GM23338 (cell line): ENCODE data around the gene CIB1. TPM values are rescaled to one million over a fixed set of nuclear protein-coding genes. Genes with fewer than 3 reads are reported as not detected.
A peak's percentile ranks its signal among the peaks of the same experiment; 100 is the strongest.

Experiments
- ATAC-seq: fragments of 200-7000 bp; cut with Tn5 transposase; 3 replicates; pipeline ENCODE4 v1.9.1; 2020
- DNase-seq: peaks from one replicate; pipeline ENCODE4 v3.0.0-alpha.2; 2015; ENCODE audit warnings: low spot score
- H2AFZ ChIP-seq: fragments of 200-600 bp; sonication (generic); 2 replicates; pipeline ENCODE4 v1.8.0; 2016; ENCODE audit warnings: antibody characterized with exemption, mild to moderate bottlenecking, moderate library complexity
- H3F3A ChIP-seq: fragments of 200-600 bp; sonication (generic); replicated peaks from 2 replicates; pipeline ENCODE4 v1.8.0; 2017; ENCODE audit warnings: antibody characterized with exemption, mixed run types, low read depth
- H3K27ac ChIP-seq: fragments of 200-600 bp; sonication (generic); 2 replicates; pipeline ENCODE4 v1.6.1; 2016; ENCODE audit warnings: low read depth
- H3K27me3 ChIP-seq: fragments of 200-600 bp; sonication (generic); 2 replicates; pipeline ENCODE4 v1.8.0; 2016; ENCODE audit warnings: mild to moderate bottlenecking, mixed run types, moderate library complexity; ENCODE audit not compliant: insufficient read depth
- H3K36me3 ChIP-seq: fragments of 200-600 bp; sonication (generic); 2 replicates; pipeline ENCODE4 v1.8.0; 2016; ENCODE audit warnings: mild to moderate bottlenecking; ENCODE audit not compliant: insufficient read depth
- H3K4me1 ChIP-seq: fragments of 200-600 bp; sonication (generic); 2 replicates; pipeline ENCODE4 v1.8.0; 2016; ENCODE audit warnings: mild to moderate bottlenecking, moderate library complexity; ENCODE audit not compliant: insufficient read depth
- H3K4me2 ChIP-seq: fragments of 200-600 bp; sonication (generic); 2 replicates; pipeline ENCODE4 v1.7.1; 2017; ENCODE audit warnings: mixed run types
- H3K4me3 ChIP-seq: fragments of 200-600 bp; sonication (generic); 2 replicates; pipeline ENCODE4 v1.6.1; 2016; ENCODE audit warnings: mixed run types
- H3K79me2 ChIP-seq: fragments of 200-600 bp; sonication (generic); replicated peaks from 2 replicates; pipeline ENCODE4 v1.8.0; 2017; ENCODE audit warnings: mild to moderate bottlenecking; ENCODE audit not compliant: insufficient read depth
- H3K9me2 ChIP-seq: fragments of 200-600 bp; sonication (generic); 2 replicates; pipeline ENCODE4 v1.8.0; 2017; ENCODE audit not compliant: insufficient read depth
- H4K20me1 ChIP-seq: fragments of 200-600 bp; sonication (generic); replicated peaks from 2 replicates; pipeline ENCODE4 v1.8.0; 2017; ENCODE audit warnings: mild to moderate bottlenecking; ENCODE audit not compliant: insufficient read depth
- H3K27ac Mint-ChIP-seq: 2 replicates; pipeline ENCODE4 v1.8.0; 2020; ENCODE audit warnings: inconsistent platforms, mild to moderate bottlenecking, moderate library complexity, mixed read lengths
- H3K27me3 Mint-ChIP-seq: 3 replicates; pipeline ENCODE4 v1.8.0; 2022; ENCODE audit warnings: low read depth, mild to moderate bottlenecking, moderate library complexity, mixed read lengths, inconsistent platforms; ENCODE audit not compliant: insufficient read depth, poor library complexity
- H3K36me3 Mint-ChIP-seq: 3 replicates; pipeline ENCODE4 v1.8.0; 2021; ENCODE audit warnings: low read depth, mild to moderate bottlenecking, inconsistent platforms, moderate library complexity, mixed read lengths
- H3K4me1 Mint-ChIP-seq: 3 replicates; pipeline ENCODE4 v1.8.0; 2020; ENCODE audit warnings: mild to moderate bottlenecking, inconsistent platforms, mixed read lengths
- H3K4me3 Mint-ChIP-seq: 3 replicates; pipeline ENCODE4 v1.8.0; 2021; ENCODE audit warnings: moderate library complexity, mild to moderate bottlenecking, inconsistent platforms, mixed read lengths
- H3K9me3 Mint-ChIP-seq: 3 replicates; pipeline ENCODE4 v1.8.0; 2020; ENCODE audit warnings: moderate library complexity, mild to moderate bottlenecking, inconsistent platforms, mixed read lengths
- CREB1 ChIP-seq: fragments of 250-450 bp; sonication (Bioruptor Pico); IDR thresholded peaks from 2 replicates; pipeline ENCODE4 v1.5.0; 2020; ENCODE audit warnings: low read depth, mild to moderate bottlenecking, moderate library complexity
- JUNB ChIP-seq: IDR thresholded peaks from one replicate; pipeline ENCODE4 v1.6.1; 2016; ENCODE audit warnings: antibody characterized with exemption; ENCODE audit not compliant: unreplicated experiment
- NANOG ChIP-seq: IDR thresholded peaks from 2 replicates; pipeline ENCODE4 v1.6.1; 2016; ENCODE audit warnings: antibody characterized with exemption, borderline replicate concordance
- POLR2AphosphoS5 ChIP-seq: IDR thresholded peaks from 2 replicates; pipeline ENCODE4 v1.6.1; 2016; ENCODE audit warnings: antibody characterized with exemption, low read depth
- REST ChIP-seq: IDR thresholded peaks from one replicate; pipeline ENCODE4 v1.6.1; 2018; ENCODE audit warnings: antibody characterized with exemption; ENCODE audit not compliant: unreplicated experiment
- polyA plus RNA-seq: library from polyadenylated mRNA; unstranded; fragments of >200 nt; fragmentation: Nextera tagmentation; extraction: Ambion mirVana; gene quantifications from 2 replicates; pipeline ENCODE4 v1.2.1, GENCODE V29; 2016
- total RNA-seq: library from RNA; depleted of rRNA; stranded (reverse); fragments of >200 nt; shearing (Covaris generic); gene quantifications from 2 replicates; pipeline ENCODE4 v1.2.3, GENCODE V29; 2014
- TF ChIP-seq, protein P1 (sequence below): fragments of 250-450 bp; sonication (Bioruptor Pico); IDR thresholded peaks from 2 replicates; pipeline ENCODE4 v1.5.0; 2020; ENCODE audit warnings: mild to moderate bottlenecking, moderate library complexity
- TF ChIP-seq, protein P2 (sequence below): IDR thresholded peaks from 2 replicates; pipeline ENCODE4 v1.6.1; 2016; ENCODE audit warnings: antibody characterized with exemption

The CIB1 gene
- total and polyA plus RNA-seq, 2 experiments from 2014 or later = 9.8 to 35.9 TPM

DNA sequence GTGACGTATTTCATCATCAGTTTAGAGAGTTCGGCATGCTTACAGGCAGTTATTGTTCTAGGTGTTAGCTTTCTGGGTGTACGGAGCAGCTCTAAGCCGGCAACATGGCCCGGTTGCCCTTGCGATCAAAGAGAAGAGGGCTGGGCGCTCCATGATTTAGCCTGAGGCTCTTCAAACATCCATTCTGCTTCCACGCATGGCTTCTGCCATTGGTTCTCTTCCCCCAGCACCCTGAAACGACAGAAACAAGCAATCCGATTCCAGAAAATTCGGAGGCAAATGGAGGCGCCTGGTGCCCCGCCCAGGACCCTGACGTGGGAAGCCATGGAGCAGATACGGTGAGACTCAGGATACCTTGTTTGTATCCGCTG, 32.3 kb upstream of the CIB1 start:
- H3F3A ChIP-seq = peaks cover 13% of the 10 kb centered on the region; the same call in 1 of the 2 replicates
- peaks cover 20% of the 10 kb centered on the region for H3K4me1 ChIP-seq
- Mint-ChIP-seq H3K36me3 (peaks cover 45% of the 10 kb centered on the region), H3K4me1 (peaks cover 28% of the 10 kb centered on the region), H3K27ac (peak overlapping the region; percentile 99), H3K4me3 (peak overlapping the region; percentile 98), H3K27me3 (peaks cover 14% of the 10 kb centered on the region), H3K9me3 (no peaks in the 10 kb centered on the region)
- H3K4me2 ChIP-seq = peak overlapping the region; percentile 89
- H3K27me3 ChIP-seq = no peaks in the 10 kb centered on the region
- no peak for TF ChIP-seq NANOG
- peaks cover 32% of the 10 kb centered on the region for H4K20me1 ChIP-seq
- peak; percentile 58 for ATAC-seq
- peak overlapping the region; percentile 76 for H3K4me3 ChIP-seq
- H3K9me2 ChIP-seq = no peaks in the 10 kb centered on the region
- H3K79me2 ChIP-seq = peaks cover 56% of the 10 kb centered on the region
- peak; percentile 70 for DNase-seq
- peaks cover 14% of the 10 kb centered on the region; the same call in 1 of the 2 replicates for H3K36me3 ChIP-seq
- H3K27ac ChIP-seq = peak overlapping the region; percentile 96
- H2AFZ ChIP-seq = peak overlapping the region; percentile 93

DNA sequence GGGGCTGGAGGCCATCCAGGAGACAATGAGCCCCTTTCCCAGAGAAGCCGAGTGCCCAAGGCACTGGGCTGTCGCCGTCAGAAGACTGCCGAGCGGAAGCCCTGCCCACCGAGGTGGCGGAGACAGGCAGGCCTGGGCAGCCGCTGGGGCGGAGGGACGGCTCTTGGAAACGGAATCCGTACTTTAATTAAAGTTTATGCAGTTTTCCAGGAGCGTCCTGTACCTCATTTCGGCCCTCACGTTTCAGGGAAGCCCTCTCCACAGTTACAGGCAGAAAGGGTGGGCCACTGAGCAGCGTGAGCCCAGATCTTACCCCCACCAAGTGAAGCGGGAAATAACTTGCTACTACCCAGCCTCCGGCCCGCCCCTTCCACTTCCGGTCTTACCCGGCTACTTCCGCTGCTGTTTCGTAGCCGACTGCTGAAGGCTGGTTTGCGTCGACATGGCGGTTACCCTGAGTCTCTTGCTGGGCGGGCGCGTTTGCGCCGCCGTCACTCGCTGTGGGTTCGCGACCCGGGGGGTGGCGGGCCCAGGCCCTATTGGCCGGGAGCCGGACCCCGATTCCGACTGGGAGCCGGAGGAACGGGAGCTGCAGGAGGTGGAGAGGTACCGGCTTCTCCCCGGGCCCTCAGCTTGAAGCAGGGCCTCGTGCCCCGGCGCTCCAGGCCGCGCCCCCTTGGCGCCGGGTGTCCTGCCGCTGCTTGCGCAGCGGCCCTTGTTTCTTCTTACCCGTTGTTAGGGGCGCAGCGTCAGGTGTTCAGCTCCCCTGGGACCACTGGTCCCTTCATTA, 31.7 kb upstream of the CIB1 start, which contains the start of gene NGRN:
TSS of gene NGRN (plus strand) at position 402 of the 790 bp plus-strand sequence. CDS start at position 443, 41 bp downstream.
- Mint-ChIP-seq H3K4me1 (peaks cover 27% of the 10 kb centered on the region), H3K27me3 (peaks cover 14% of the 10 kb centered on the region)

More for the DNA sequence above, 31.7 kb upstream of the CIB1 start, which contains the start of gene NGRN:
- Mint-ChIP-seq H3K4me3 (peak within 1 kb of the TSS; percentile 98), H3K36me3 (peaks cover 39% of the 10 kb centered on the region), H3K27ac (peak within 1 kb of the TSS; percentile 99), H3K9me3 (no peaks in the 10 kb centered on the region)
- no peaks in the 10 kb centered on the region for H3K27me3 ChIP-seq
- H3F3A ChIP-seq = peaks cover 13% of the 10 kb centered on the region; the same call in 1 of the 2 replicates
- peak within 1 kb of the TSS; percentile 96 for H3K27ac ChIP-seq
- peaks cover 20% of the 10 kb centered on the region for H3K4me1 ChIP-seq
- ATAC-seq = peak; percentile 91
- peak within 1 kb of the TSS; percentile 93 for H2AFZ ChIP-seq
- TF ChIP-seq NANOG (no peak), CREB1 (CRISPR knock-in tag) (peak; percentile 2; the same call in 1 of the 2 replicates), REST (no peak), JUNB (no peak), POLR2AphosphoS5 (peak; percentile 98)
- TF ChIP-seq, protein P1, sequence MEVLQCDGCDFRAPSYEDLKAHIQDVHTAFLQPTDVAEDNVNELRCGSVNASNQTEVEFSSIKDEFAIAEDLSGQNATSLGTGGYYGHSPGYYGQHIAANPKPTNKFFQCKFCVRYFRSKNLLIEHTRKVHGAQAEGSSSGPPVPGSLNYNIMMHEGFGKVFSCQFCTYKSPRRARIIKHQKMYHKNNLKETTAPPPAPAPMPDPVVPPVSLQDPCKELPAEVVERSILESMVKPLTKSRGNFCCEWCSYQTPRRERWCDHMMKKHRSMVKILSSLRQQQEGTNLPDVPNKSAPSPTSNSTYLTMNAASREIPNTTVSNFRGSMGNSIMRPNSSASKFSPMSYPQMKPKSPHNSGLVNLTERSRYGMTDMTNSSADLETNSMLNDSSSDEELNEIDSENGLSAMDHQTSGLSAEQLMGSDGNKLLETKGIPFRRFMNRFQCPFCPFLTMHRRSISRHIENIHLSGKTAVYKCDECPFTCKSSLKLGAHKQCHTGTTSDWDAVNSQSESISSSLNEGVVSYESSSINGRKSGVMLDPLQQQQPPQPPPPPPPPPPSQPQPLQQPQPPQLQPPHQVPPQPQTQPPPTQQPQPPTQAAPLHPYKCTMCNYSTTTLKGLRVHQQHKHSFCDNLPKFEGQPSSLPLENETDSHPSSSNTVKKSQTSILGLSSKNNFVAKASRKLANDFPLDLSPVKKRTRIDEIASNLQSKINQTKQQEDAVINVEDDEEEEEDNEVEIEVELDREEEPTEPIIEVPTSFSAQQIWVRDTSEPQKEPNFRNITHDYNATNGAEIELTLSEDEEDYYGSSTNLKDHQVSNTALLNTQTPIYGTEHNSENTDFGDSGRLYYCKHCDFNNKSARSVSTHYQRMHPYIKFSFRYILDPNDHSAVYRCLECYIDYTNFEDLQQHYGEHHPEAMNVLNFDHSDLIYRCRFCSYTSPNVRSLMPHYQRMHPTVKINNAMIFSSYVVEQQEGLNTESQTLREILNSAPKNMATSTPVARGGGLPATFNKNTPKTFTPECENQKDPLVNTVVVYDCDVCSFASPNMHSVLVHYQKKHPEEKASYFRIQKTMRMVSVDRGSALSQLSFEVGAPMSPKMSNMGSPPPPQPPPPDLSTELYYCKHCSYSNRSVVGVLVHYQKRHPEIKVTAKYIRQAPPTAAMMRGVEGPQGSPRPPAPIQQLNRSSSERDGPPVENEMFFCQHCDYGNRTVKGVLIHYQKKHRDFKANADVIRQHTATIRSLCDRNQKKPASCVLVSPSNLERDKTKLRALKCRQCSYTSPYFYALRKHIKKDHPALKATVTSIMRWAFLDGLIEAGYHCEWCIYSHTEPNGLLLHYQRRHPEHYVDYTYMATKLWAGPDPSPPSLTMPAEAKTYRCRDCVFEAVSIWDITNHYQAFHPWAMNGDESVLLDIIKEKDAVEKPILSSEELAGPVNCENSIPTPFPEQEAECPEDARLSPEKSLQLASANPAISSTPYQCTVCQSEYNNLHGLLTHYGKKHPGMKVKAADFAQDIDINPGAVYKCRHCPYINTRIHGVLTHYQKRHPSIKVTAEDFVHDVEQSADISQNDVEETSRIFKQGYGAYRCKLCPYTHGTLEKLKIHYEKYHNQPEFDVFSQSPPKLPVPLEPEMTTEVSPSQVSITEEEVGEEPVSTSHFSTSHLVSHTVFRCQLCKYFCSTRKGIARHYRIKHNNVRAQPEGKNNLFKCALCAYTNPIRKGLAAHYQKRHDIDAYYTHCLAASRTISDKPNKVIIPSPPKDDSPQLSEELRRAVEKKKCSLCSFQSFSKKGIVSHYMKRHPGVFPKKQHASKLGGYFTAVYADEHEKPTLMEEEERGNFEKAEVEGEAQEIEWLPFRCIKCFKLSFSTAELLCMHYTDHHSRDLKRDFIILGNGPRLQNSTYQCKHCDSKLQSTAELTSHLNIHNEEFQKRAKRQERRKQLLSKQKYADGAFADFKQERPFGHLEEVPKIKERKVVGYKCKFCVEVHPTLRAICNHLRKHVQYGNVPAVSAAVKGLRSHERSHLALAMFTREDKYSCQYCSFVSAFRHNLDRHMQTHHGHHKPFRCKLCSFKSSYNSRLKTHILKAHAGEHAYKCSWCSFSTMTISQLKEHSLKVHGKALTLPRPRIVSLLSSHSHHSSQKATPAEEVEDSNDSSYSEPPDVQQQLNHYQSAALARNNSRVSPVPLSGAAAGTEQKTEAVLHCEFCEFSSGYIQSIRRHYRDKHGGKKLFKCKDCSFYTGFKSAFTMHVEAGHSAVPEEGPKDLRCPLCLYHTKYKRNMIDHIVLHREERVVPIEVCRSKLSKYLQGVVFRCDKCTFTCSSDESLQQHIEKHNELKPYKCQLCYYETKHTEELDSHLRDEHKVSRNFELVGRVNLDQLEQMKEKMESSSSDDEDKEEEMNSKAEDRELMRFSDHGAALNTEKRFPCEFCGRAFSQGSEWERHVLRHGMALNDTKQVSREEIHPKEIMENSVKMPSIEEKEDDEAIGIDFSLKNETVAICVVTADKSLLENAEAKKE (CRISPR knock-in tag) = no peak
- TF ChIP-seq, protein P2, sequence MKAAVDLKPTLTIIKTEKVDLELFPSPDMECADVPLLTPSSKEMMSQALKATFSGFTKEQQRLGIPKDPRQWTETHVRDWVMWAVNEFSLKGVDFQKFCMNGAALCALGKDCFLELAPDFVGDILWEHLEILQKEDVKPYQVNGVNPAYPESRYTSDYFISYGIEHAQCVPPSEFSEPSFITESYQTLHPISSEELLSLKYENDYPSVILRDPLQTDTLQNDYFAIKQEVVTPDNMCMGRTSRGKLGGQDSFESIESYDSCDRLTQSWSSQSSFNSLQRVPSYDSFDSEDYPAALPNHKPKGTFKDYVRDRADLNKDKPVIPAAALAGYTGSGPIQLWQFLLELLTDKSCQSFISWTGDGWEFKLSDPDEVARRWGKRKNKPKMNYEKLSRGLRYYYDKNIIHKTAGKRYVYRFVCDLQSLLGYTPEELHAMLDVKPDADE = peak; percentile 61
- H3K4me2 ChIP-seq = peak within 1 kb of the TSS; percentile 89
- H3K36me3 ChIP-seq = peaks cover 14% of the 10 kb centered on the region; the same call in 1 of the 2 replicates
- DNase-seq = peak; percentile 95
- peaks cover 31% of the 10 kb centered on the region for H4K20me1 ChIP-seq
- peak within 1 kb of the TSS; percentile 76 for H3K4me3 ChIP-seq
- H3K9me2 ChIP-seq = no peaks in the 10 kb centered on the region
- H3K79me2 ChIP-seq = peaks cover 50% of the 10 kb centered on the region
